ENCODE measurements around the gene KIF3A.

The KIF3A gene

GRCh38 chr5:132751444-132751843 lies 14.1 kb upstream of the KIF3A start:
- H3K4me1 ChIP-seq (ENCODE audit: insufficient read depth, low read length), result no peaks in the 10 kb centered on the region
- H3K27ac ChIP-seq (ENCODE audit: low read length), result no peak overlapping the region
- H3K9me3 ChIP-seq (ENCODE audit: insufficient read depth, low read length, severe bottlenecking), result no peaks in the 10 kb centered on the region
- no peaks in the 10 kb centered on the region for H3K36me3 ChIP-seq (ENCODE audit: insufficient read depth, low read length)
- no peak overlapping the region for H3K9ac ChIP-seq (ENCODE audit: low read depth, low read length)
- H2AFZ ChIP-seq (ENCODE audit: low read depth, low read length), result no peak overlapping the region
- no peak overlapping the region for H3K4me3 ChIP-seq (ENCODE audit: low read depth in 1 of 2, low read length in 2 of 2)
- ATAC-seq (ENCODE audit: insufficient read depth, low read depth) (no peak), DNase-seq (no peak)
- H3K27me3 ChIP-seq (ENCODE audit: insufficient read depth, low read length, poor library complexity), result no peaks in the 10 kb centered on the region
- no peaks in the 10 kb centered on the region for H4K20me1 ChIP-seq (ENCODE audit: insufficient read depth, low read length)
- H3K79me2 ChIP-seq (ENCODE audit: insufficient read depth, low read length), result no peaks in the 10 kb centered on the region
- no peak overlapping the region for H3K4me2 ChIP-seq (ENCODE audit: insufficient read depth, low read length)
- TF ChIP-seq EZH2 (IDR thresholded peaks at IDR 0.05; ENCODE audit: borderline replicate concordance, low read depth, low read length, severe bottlenecking) (no peak), CTCF (IDR thresholded peaks at IDR 0.05; ENCODE audit: borderline replicate concordance, extremely low read depth, low read length, poor library complexity, severe bottlenecking) (no peak)

GRCh38 chr5:132750471-132751230 lies 13.3 kb upstream of the KIF3A start:
- Histone ChIP-seq H4K20me1 (ENCODE audit: insufficient read depth, low read length) (no peaks in the 10 kb centered on the region), H3K27ac (ENCODE audit: low read length) (no peak overlapping the region), H3K4me1 (ENCODE audit: insufficient read depth, low read length) (no peaks in the 10 kb centered on the region), H3K4me3 (ENCODE audit: low read depth in 1 of 2, low read length in 2 of 2) (no peak overlapping the region), H3K9ac (ENCODE audit: low read depth, low read length) (no peak overlapping the region), H3K36me3 (ENCODE audit: insufficient read depth, low read length) (no peaks in the 10 kb centered on the region), H3K9me3 (ENCODE audit: insufficient read depth, low read length, severe bottlenecking) (no peaks in the 10 kb centered on the region), H3K4me2 (ENCODE audit: insufficient read depth, low read length) (no peak overlapping the region), H2AFZ (ENCODE audit: low read depth, low read length) (no peak overlapping the region), H3K79me2 (ENCODE audit: insufficient read depth, low read length) (no peaks in the 10 kb centered on the region), H3K27me3 (ENCODE audit: insufficient read depth, low read length, poor library complexity) (no peaks in the 10 kb centered on the region)
- TF ChIP-seq CTCF (IDR thresholded peaks at IDR 0.05; ENCODE audit: borderline replicate concordance, extremely low read depth, low read length, poor library complexity, severe bottlenecking) (no peak), EZH2 (IDR thresholded peaks at IDR 0.05; ENCODE audit: borderline replicate concordance, low read depth, low read length, severe bottlenecking) (no peak)
- no peak for ATAC-seq (ENCODE audit: insufficient read depth, low read depth)
- no peak for DNase-seq

- Histone ChIP-seq H3K36me3 (ENCODE audit: insufficient read depth, low read length) (no peaks in the 10 kb centered on the region), H3K27ac (ENCODE audit: low read length) (no peak overlapping the region), H3K4me2 (ENCODE audit: insufficient read depth, low read length) (no peak overlapping the region), H4K20me1 (ENCODE audit: insufficient read depth, low read length) (no peaks in the 10 kb centered on the region), H3K27me3 (ENCODE audit: insufficient read depth, low read length, poor library complexity) (no peaks in the 10 kb centered on the region), H3K4me3 (ENCODE audit: low read depth in 1 of 2, low read length in 2 of 2) (no peak overlapping the region), H3K79me2 (ENCODE audit: insufficient read depth, low read length) (no peaks in the 10 kb centered on the region), H3K9ac (ENCODE audit: low read depth, low read length) (no peak overlapping the region), H3K4me1 (ENCODE audit: insufficient read depth, low read length) (no peaks in the 10 kb centered on the region), H3K9me3 (ENCODE audit: insufficient read depth, low read length, severe bottlenecking) (no peaks in the 10 kb centered on the region), H2AFZ (ENCODE audit: low read depth, low read length) (no peak overlapping the region)
- ATAC-seq (ENCODE audit: insufficient read depth, low read depth) (no peak), DNase-seq (no peak)
- TF ChIP-seq CTCF (IDR thresholded peaks at IDR 0.05; ENCODE audit: borderline replicate concordance, extremely low read depth, low read length, poor library complexity, severe bottlenecking) (no peak), EZH2 (IDR thresholded peaks at IDR 0.05; ENCODE audit: borderline replicate concordance, low read depth, low read length, severe bottlenecking) (no peak)
Measured at GRCh38 chr5:132749506-132749905, 12.2 kb upstream of the KIF3A start.
